ENCODE measurements around the gene BTBD16. TPM values are rescaled to one million over a fixed set of nuclear protein-coding genes. Genes with fewer than 3 reads are reported as not detected.

The BTBD16 gene
- total and polyA plus RNA-seq, 2 donors (not counting 3 experiments of a cell fraction or from before 2014, with no cell fraction given), result 0.04 TPM; not detected in 1

DNA sequence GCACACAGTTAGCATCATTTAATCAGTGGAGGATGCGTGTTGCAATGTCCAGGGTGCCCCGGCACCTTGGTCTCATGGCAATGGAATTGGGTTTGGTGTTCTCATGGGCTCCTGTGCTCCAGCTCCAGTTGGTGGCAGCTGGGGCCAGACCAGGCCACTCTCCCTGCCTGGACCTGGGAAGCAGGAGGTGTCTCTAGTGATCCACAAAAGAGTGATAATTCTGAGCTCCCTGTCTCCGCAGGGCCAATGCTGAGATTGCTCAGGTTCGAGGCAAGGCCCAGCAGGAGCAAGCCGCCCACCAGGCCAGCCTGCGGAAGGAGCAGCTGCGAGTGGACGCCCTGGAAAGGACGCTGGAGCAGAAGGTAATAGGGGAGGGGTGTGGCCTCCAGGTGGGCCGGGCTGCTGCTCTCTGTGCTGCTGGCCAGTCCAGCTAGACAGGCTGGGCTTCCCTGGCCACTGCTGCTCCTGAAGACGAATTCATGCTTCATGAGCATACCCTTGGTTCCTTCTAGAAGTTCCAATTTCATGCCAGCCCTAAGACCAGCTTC is 21.7 kb upstream of the BTBD16 start:
- FAIRE-seq, result no peak
- Histone ChIP-seq H3K4me3 (replicated peaks in 1 of 3; ENCODE audit: insufficient read depth in 1 of 3, low read depth in 1 of 3, low read length in 3 of 3) (no peak overlapping the region), H2AFZ (ENCODE audit: low read depth, low read length) (no peak overlapping the region), H3K4me1 (ENCODE audit: control insufficient read depth, extremely low read depth, insufficient read depth, low read length) (no peaks in the 10 kb centered on the region), H3K27ac (ENCODE audit: insufficient read depth, low read depth, low read length) (no peak overlapping the region), H4K20me1 (replicated peaks; ENCODE audit: control insufficient read depth, extremely low read depth, insufficient read depth, low read length) (no peaks in the 10 kb centered on the region), H3K9me1 (replicated peaks; ENCODE audit: control insufficient read depth, extremely low read depth, insufficient read depth, low read length) (no peaks in the 10 kb centered on the region), H3K4me2 (ENCODE audit: insufficient read depth, low read length) (no peak overlapping the region), H3K9me3 (replicated peaks; ENCODE audit: control insufficient read depth, insufficient read depth, low read length) (no peaks in the 10 kb centered on the region), H3K36me3 (ENCODE audit: control insufficient read depth in 2 of 2, extremely low read depth in 1 of 2, insufficient read depth in 2 of 2, low read length in 2 of 2) (peaks cover 4 to 9% of the 10 kb centered on the region in 2 experiments), H3K79me2 (ENCODE audit: control insufficient read depth, insufficient read depth, low read length) (no peaks in the 10 kb centered on the region), H3K9ac (replicated peaks; ENCODE audit: extremely low read depth, insufficient read depth, low read length) (no peak overlapping the region), H3K27me3 (ENCODE audit: control insufficient read depth in 2 of 2, insufficient read depth in 2 of 2, low read length in 2 of 2) (no peaks in the 10 kb centered on the region)
- BruUV-seq (replicated peaks), result no TSS peak
- DNase-seq (ENCODE audit: low read depth, low spot score), result no peak
- no peak for TF ChIP-seq JUN (IDR thresholded peaks at IDR 0.05; ENCODE audit: borderline replicate concordance, insufficient read depth, insufficient read length, low read depth)
- TF ChIP-seq CTCF (IDR thresholded peaks at IDR 0.05; ENCODE audit: extremely low read depth in 1 of 2, insufficient read depth in 1 of 2, low read depth in 1 of 2, low read length in 2 of 2), result no peak
- no peak for TF ChIP-seq FOS (IDR thresholded peaks at IDR 0.05; ENCODE audit: borderline replicate concordance, insufficient read depth, low read length)
- TF ChIP-seq POLR2AphosphoS5 (IDR thresholded peaks at IDR 0.05; ENCODE audit: insufficient read depth, low read depth, low read length), result no peak
- no peak for TF ChIP-seq GATA2 (IDR thresholded peaks at IDR 0.05; ENCODE audit: insufficient read depth, insufficient read length, low read depth, low read length)
- no peak for TF ChIP-seq POLR2A (IDR thresholded peaks at IDR 0.05; ENCODE audit: low read depth, low read length)
- intact Hi-C loops (cut with micrococcal nuclease) (no loop called here), dilution Hi-C loops (cut with MboI; ENCODE audit: extremely low pct_ligation_motif_present, low sequenced_read_pairs) (no loop called here)
- POLR2A ChIA-PET, result no interaction called here
- CTCF ChIA-PET, result no interaction called here
